ENCODE measurements around the gene OR6A2. TPM values are rescaled to one million over a fixed set of nuclear protein-coding genes. Genes with fewer than 3 reads are reported as not detected.
A peak's percentile ranks its signal among the peaks of the same experiment; 100 is the strongest.

Gene OR6A2
- total RNA-seq, 2 experiments from 2014 or later: 0.04 to 0.10 TPM

DNA sequence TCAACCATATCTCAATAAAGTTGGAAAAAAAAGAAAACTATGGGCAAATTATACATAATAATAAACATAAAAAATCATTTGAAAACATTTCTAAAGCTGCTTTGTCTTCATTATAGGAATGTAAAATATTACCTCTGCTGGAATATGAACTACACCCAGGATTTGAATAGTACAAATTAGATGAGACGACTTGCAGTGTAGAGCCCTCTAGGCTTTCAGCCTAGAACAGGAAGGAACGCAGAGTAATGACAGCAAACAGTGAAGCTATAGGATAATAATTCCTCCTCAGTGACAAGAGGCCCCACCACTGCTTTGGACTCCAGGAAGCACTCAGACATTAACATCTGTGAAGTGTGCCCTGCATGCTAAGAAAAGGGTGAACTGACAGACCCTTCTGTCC lies 8.9 kb downstream of the OR6A2 start:
- Mint-ChIP-seq H3K9me3 (no peaks in the 10 kb centered on the region), H3K4me1 (no peaks in the 10 kb centered on the region), H3K36me3 (no peaks in the 10 kb centered on the region), H3K27me3 (no peaks in the 10 kb centered on the region), H3K4me3 (no peak overlapping the region), H3K27ac (no peak overlapping the region)
- DNase-seq: no peak

DNA sequence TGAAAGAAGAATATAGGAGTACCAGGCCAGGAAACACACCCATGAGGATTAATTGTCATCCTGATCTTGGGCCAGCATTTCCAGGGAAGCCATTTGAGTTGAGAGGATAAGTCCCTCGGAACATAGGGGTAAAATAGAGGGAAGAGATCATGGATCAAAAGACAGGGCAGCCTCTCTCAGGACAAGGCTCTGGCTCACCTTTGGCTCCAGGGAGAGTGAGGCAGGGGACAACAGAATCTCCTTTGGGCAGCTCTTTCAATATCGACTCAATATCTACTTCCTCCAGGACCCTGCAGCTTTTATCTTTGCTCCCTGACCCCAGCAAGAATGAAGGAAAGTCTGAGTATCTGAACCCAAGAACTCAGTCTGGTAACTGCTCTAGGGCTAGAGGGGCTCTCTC lies 16.8 kb downstream of the OR6A2 start, which contains the start of gene OR2AG1:
Gene OR2AG1 (plus strand): TSS at position 301 of the 400 bp plus-strand sequence. CDS start 2,018 bp downstream, outside the sequence.
- Mint-ChIP-seq H3K9me3 (no peaks in the 10 kb centered on the region), H3K4me1 (no peaks in the 10 kb centered on the region), H3K36me3 (no peaks in the 10 kb centered on the region), H3K4me3 (no peak within 1 kb of the TSS), H3K27ac (no peak within 1 kb of the TSS), H3K27me3 (peaks cover 8% of the 10 kb centered on the region)
- DNase-seq: no peak

DNA sequence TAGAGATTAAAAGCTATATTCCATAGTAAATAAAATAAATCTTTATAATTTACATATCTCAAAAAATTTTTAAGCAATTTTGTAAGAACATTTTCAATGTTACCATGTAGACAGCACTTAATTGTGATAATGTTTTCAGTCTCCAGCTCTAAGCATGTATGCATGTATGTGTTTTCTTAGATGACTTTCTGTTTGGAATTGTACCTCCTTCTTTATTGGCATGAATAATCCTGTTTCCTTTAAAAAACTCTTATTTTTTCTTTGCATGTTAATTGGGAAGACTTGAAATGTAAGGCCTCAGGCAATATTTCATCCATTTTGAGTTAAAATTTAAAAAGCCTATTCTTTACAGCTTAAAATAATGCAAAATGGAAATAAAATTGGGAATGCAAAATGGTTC lies 18.7 kb downstream of the OR6A2 start:
- no peak for DNase-seq
- Mint-ChIP-seq H3K36me3 (no peaks in the 10 kb centered on the region), H3K4me3 (no peak overlapping the region), H3K27me3 (peaks cover 8% of the 10 kb centered on the region), H3K9me3 (no peaks in the 10 kb centered on the region), H3K4me1 (no peaks in the 10 kb centered on the region), H3K27ac (no peak overlapping the region)

DNA sequence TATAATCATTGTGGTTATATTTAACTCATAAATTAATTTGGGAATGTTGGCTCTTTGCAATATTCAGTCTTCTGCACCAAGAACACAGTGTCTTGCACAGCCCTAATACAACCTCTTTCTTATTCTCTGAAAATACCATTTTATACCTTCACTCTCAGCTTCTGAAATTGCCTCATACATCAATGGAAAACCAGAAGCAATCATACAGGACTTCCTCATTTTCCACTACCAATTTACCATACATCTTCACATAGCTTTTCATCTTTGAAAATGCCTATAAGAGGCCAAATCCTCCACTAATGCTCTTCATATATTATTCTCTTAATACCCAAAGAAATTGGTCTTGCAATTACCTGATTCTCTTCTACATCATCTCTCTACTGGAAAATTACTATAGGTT lies 21.0 kb downstream of the OR6A2 start:
- H3K36me3 Mint-ChIP-seq: no peaks in the 10 kb centered on the region
- H3K9me3 Mint-ChIP-seq: no peaks in the 10 kb centered on the region
- H3K27me3 Mint-ChIP-seq: peaks cover 3% of the 10 kb centered on the region
- no peak overlapping the region for H3K27ac Mint-ChIP-seq
- no peak overlapping the region for H3K4me3 Mint-ChIP-seq
- DNase-seq: no peak
- no peaks in the 10 kb centered on the region for H3K4me1 Mint-ChIP-seq

DNA sequence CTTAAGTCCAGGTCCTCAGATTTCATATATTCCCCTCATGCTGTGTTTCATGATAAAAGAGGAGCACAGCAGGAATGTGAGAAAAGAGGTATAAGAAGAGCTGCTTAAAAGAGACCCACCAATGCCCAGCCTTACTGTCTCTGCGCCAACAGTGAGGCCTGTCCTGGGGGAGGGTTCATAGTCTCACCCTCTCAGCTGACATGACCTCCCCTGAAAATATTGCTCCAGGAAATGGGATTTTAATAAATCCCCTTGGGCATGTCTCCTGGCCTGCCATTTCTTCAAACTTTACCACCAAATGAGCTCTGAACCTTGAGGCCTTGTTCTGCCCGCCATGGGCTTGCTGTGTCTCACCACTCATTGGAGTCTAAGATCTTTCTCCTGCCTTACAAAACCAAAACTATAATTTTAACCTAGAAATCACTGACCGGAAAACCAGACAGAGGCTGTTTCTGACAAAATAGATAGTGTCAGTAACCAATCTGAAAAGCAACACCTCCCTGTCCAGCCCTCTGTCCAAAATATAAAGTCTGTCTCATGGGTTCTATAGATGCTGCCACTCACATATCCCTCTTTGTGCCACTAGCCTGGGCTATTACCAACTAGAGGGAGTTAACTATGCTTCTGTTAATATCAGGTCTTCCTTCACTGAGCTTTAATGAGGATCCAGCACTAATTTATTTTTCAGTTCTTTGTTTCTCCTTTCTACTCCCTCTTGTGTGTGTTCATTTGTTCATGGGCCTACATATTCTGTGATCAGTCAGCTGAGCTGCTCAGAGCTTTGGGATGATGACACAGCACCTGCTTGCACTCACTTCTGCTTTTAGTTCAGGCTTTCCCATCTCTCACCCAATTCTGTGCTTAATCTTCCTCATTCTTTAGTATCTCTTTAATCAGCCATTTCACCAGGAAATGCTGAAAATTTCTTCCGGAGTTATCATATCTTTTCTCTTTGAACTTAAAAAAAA lies 27.3 kb downstream of the OR6A2 start, which contains the start of gene OR2AG2:
Gene OR2AG2 (minus strand): TSS at position 51 of the 968 bp plus-strand sequence. CDS start 3,019 bp downstream, outside the sequence.
- Mint-ChIP-seq H3K36me3 (no peaks in the 10 kb centered on the region), H3K4me3 (no peak within 1 kb of the TSS), H3K27me3 (no peaks in the 10 kb centered on the region), H3K4me1 (no peaks in the 10 kb centered on the region), H3K27ac (no peak within 1 kb of the TSS), H3K9me3 (no peaks in the 10 kb centered on the region)
- no peak for DNase-seq

DNA sequence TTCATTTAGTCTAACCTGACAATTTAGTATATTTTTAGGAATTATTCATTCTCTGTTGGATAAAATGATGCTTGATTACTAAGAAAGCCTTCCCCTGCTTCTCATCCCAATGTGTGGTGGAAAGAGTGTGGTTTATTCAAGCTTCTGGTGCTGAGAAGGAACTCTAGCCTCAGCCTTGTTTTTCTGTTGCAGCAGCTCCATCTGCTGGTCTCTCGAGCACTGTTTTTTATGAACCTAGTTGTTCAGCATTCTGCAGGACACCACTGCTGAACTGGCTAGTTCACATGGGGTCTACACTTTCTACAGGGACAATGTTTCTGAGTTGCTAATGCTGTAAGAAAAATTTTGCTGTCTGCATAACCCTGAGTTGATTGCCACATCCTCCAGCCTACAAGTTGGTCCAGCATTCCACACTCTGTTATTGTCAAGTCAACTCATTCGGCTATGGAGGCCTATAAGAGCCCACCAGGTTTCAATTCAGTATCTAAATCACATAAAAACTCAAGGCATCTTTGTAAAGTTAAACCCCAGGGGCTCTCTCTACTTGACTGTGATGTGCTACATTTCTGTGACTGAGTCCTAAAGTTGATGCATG lies 42.0 kb downstream of the OR6A2 start:
- H3K36me3 Mint-ChIP-seq: no peaks in the 10 kb centered on the region
- no peaks in the 10 kb centered on the region for H3K27me3 Mint-ChIP-seq
- DNase-seq: peak; percentile 46
- no peak overlapping the region for H3K4me3 Mint-ChIP-seq
- H3K27ac Mint-ChIP-seq: no peak overlapping the region
- peaks cover 10% of the 10 kb centered on the region for H3K4me1 Mint-ChIP-seq
- H3K9me3 Mint-ChIP-seq: no peaks in the 10 kb centered on the region

DNA sequence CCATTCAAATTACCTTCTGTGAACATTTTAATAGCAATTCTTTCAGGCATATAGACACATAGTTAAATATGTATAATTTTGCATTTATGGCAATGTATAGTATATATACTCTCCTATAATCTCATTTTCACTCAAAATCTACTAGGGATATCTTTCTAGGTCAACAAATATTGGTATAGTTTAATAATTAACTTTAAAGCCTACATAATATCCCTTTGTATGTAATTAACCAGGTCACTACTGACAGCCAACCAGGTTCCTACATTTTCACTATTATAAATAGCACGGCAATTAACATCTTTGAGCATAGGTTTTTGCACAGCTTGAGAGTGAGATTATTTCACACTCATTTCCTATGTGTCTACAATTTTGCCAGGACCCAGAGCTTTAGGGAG lies 43.5 kb downstream of the OR6A2 start:
- no peaks in the 10 kb centered on the region for H3K27me3 Mint-ChIP-seq
- H3K4me3 Mint-ChIP-seq: no peak overlapping the region
- peaks cover 10% of the 10 kb centered on the region for H3K4me1 Mint-ChIP-seq
- no peaks in the 10 kb centered on the region for H3K36me3 Mint-ChIP-seq
- DNase-seq: no peak
- H3K9me3 Mint-ChIP-seq: peaks cover under 1% of the 10 kb centered on the region
- no peak overlapping the region for H3K27ac Mint-ChIP-seq

DNA sequence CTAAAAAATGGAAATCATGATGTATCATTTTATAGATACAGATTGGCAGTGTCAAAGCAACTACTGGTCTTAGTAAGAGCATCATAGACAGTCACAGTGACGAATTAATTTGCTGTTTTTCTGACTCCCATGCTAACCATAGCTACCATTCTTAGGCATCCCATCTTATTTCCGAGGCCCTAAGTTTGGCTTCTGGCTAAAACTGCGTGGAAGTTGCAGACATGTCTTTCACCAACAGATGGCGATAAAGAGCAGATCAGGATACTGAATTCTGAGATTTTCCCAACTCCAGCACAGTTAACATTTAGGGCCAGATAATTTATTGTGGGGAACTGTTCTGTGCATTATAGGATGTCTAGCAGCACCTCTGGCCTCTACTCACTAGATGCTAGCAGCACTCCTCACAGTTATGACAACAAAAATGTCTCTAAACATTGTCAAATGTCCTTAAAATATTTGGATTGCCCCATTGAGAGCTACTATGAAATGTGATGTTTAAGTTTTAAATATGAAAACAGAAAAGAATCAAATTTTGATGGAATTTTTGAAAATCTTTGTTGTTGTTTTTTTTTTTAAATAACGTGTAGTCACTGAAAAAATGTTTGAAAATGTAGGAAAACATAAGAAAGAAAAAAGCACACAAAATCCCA lies 44.1 kb downstream of the OR6A2 start:
- no peaks in the 10 kb centered on the region for H3K36me3 Mint-ChIP-seq
- no peaks in the 10 kb centered on the region for H3K27me3 Mint-ChIP-seq
- no peak for DNase-seq
- H3K4me3 Mint-ChIP-seq: no peak overlapping the region
- H3K27ac Mint-ChIP-seq: no peak overlapping the region
- peaks cover 5% of the 10 kb centered on the region for H3K9me3 Mint-ChIP-seq
- H3K4me1 Mint-ChIP-seq: peaks cover 9% of the 10 kb centered on the region

DNA sequence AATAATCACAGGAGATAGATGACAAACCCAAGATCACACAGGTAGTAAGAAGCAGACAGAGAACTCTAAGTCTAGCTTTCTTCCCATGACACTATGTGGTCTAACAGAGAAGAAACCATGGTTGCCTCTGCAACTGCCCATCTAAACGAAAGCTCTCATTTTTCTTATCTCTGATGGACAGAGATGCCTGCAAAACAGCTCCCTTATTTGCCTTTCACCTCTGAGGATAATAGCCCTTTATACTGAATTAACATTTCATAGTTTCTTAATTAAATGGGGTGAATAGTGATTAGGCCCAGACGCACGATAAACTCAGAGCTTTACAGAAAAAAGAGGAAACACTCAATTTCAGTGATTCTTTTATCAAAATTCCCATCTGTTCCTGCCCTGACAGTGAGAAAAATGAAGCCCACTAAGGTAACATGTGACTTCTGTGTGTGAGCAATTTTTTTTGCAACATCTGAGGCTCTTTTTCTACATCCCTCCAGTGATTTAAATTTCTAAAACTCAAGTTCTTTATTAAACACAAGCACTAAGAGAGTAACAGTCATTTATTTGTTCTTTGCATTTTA lies 52.3 kb downstream of the OR6A2 start:
- Mint-ChIP-seq H3K27ac (no peak overlapping the region), H3K4me3 (no peak overlapping the region), H3K36me3 (peaks cover 14% of the 10 kb centered on the region), H3K9me3 (peaks cover 5% of the 10 kb centered on the region), H3K27me3 (no peaks in the 10 kb centered on the region), H3K4me1 (peaks cover 25% of the 10 kb centered on the region)
- DNase-seq: no peak

DNA sequence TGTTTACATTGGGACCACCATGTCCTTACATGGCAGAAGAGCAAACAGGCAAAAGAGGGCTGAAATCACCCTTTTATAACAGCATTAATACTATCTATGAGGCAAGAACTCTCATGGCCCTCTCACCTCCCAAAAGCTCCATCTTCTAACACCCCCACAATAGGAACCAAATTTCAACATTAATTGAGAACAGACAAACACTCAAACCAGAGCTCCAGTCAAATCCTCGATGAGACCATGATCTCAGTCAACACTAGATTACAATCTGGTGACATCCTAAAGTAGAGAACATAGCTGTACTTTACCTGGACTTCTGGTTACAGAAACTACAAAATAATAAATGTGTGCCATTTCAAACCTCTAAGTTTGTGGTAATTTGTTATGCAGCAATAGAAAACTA lies 52.9 kb downstream of the OR6A2 start:
- no peak overlapping the region for H3K4me3 Mint-ChIP-seq
- no peak overlapping the region for H3K27ac Mint-ChIP-seq
- peaks cover 14% of the 10 kb centered on the region for H3K36me3 Mint-ChIP-seq
- no peak for DNase-seq
- peaks cover 30% of the 10 kb centered on the region for H3K4me1 Mint-ChIP-seq
- no peaks in the 10 kb centered on the region for H3K27me3 Mint-ChIP-seq
- peaks cover 5% of the 10 kb centered on the region for H3K9me3 Mint-ChIP-seq

DNA sequence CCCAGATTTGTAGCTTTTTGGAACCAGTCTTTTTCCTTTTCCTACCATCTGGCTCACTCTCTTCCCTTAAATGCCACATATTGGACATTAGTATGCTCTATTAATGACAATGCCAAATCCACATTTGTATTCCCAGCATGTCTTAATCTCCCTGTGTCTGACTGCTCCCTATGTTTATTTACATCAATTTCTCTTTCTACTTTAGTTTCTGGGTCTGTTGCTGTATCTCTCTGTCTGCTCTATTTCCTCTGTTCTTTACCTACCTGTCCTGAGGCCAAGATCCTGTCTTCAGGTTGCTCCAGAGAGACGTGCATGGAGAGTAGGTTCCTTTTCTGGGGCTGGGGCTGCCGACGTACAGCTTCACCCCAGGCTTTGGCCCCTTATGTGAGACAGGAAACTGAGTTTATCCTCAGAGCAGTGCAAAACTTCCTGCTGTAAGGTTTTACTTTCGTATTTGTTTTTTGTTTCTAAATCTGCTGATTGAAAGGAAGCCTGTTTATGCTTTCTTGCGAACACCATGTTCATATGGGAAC lies 53.3 kb downstream of the OR6A2 start:
- peaks cover 5% of the 10 kb centered on the region for H3K9me3 Mint-ChIP-seq
- peaks cover 14% of the 10 kb centered on the region for H3K36me3 Mint-ChIP-seq
- no peak overlapping the region for H3K4me3 Mint-ChIP-seq
- H3K27ac Mint-ChIP-seq: no peak overlapping the region
- no peaks in the 10 kb centered on the region for H3K27me3 Mint-ChIP-seq
- H3K4me1 Mint-ChIP-seq: peaks cover 31% of the 10 kb centered on the region
- DNase-seq: peak; percentile 35

DNA sequence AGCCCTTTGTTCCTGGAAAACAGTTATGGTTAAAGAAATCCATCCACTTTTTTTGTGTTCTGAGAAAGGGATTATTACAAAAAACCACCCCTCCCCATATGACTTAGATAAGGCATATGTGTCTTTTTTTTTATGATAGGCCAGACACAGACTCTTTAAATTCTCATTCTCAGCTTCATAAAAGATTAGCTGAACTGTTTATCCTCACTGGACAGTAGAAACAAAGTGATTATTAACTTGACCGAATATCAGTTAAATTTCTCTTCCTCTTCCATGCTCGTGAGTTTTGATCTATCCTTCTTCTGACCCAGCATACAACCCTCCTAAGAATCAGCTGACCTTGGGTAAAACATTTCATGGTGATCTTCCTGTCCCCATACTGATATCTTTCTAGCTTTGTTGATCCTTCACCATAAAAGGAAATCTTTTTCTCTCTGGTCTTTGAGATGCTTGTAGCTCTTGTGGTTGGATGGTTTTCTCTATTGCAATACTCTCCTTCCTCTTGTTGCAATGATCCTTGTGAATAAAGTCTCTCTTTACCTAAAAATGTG lies 53.9 kb downstream of the OR6A2 start:
- Mint-ChIP-seq H3K27ac (no peak overlapping the region), H3K4me1 (peaks cover 34% of the 10 kb centered on the region), H3K4me3 (no peak overlapping the region), H3K9me3 (no peaks in the 10 kb centered on the region), H3K36me3 (peaks cover 19% of the 10 kb centered on the region), H3K27me3 (no peaks in the 10 kb centered on the region)
- DNase-seq: no peak

DNA sequence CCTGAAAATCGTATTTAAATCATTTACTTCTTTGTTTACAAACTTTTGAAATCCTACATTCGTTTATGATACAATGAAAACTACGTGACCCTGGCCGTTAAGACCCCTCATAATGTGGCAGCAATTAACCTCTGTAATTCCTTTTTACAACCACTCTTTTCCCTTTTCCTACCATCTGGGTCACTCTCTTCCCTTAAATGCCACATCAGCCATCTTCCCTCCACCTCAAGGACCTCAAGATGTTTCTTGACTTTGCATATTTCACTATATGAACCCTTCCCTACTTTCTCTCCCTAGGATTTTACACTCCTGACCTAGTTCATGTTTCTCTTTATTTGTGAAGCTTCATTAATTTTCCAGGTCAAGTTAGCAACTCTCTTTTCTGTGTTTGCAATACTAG lies 54.5 kb downstream of the OR6A2 start:
- H3K4me1 Mint-ChIP-seq: peaks cover 35% of the 10 kb centered on the region
- H3K36me3 Mint-ChIP-seq: peaks cover 22% of the 10 kb centered on the region
- H3K27ac Mint-ChIP-seq: no peak overlapping the region
- H3K9me3 Mint-ChIP-seq: no peaks in the 10 kb centered on the region
- H3K27me3 Mint-ChIP-seq: no peaks in the 10 kb centered on the region
- no peak overlapping the region for H3K4me3 Mint-ChIP-seq
- no peak for DNase-seq

DNA sequence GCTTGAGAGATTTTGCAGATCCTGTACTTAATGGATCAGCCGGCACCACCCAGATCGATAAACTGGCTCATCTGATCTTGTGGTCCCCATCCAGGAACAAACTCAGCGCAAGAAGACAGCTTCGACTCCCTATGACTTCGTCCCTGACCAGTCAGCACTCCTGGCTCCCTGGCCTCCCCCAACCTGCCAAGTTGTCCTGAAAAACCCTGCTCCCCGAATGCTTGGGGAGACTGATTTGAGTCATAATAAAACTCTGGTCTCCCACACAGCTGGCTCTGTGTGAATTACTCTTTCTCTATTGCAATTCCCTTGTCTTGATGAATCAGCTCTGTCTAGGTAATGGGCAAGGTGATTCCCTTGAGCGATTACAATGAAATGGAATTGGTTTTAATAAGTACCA lies 57.2 kb downstream of the OR6A2 start:
- H3K9me3 Mint-ChIP-seq: no peaks in the 10 kb centered on the region
- DNase-seq: peak; percentile 35
- H3K27ac Mint-ChIP-seq: peak overlapping the region; percentile 81
- H3K4me1 Mint-ChIP-seq: peaks cover 48% of the 10 kb centered on the region
- H3K36me3 Mint-ChIP-seq: peaks cover 37% of the 10 kb centered on the region
- H3K4me3 Mint-ChIP-seq: no peak overlapping the region
- no peaks in the 10 kb centered on the region for H3K27me3 Mint-ChIP-seq
